HG03457 (cell line): ENCODE measurements around the gene PRRC1.
"Not testable (repeated sequence)": the region's sequence is repeated elsewhere in the genome, so short reads cannot be mapped to it uniquely, and the experiment has no call there.

ENCODE experiments used
- ATAC-seq: cut with Tn5 transposase; IDR thresholded peaks from one replicate; pipeline ENCODE4 v1.9.1; 2021; ENCODE audit warnings: moderate number of reproducible peaks; ENCODE audit not compliant: unreplicated experiment

Gene PRRC1

DNA sequence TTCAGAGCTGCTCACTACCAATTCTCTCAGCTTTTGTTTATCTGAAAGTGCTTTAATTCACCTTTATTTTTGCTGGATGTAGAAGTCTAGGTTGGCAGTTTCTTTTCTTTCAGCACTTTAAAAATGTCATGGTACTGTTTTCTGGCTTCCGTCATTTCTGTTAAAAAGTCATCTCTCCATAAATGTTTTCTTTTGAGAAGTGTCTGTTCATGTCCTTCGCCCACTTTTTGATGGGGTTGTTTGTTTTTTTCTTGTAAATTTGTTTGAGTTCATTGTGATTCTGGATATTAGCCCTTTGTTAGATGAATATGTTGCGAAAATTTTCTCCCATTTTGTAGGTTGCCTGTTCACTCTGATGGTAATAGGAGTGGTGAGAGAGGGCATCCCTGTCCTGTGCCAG, 23.1 kb downstream of the PRRC1 start:
- ATAC-seq = not testable (repeated sequence)

DNA sequence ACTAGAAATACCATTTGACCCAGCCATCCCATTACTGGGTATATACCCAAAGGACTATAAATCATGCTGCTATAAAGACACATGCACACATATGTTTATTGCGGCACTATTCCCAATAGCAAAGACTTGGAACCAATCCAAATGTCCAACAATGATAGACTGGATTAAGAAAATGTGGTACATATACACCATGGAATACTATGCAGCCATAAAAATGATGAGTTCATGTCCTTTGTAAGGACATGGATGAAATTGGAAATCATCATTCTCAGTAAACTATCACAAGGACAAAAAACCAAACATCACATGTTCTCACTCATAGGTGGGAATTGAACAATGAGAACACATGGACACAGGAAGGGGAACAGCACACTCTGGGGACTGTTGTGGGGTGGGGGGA, 27.8 kb downstream of the PRRC1 start:
- ATAC-seq = not testable (repeated sequence)

- ATAC-seq = no peak
Observed at GRCh38 chr5:127549551-127549950, 32.1 kb downstream of the PRRC1 start.

- ATAC-seq = no peak
Observed at GRCh38 chr5:127550652-127551409, 33.4 kb downstream of the PRRC1 start.

GRCh38 chr5:127551410-127552041, 34.1 kb downstream of the PRRC1 start:
- ATAC-seq = no peak

DNA sequence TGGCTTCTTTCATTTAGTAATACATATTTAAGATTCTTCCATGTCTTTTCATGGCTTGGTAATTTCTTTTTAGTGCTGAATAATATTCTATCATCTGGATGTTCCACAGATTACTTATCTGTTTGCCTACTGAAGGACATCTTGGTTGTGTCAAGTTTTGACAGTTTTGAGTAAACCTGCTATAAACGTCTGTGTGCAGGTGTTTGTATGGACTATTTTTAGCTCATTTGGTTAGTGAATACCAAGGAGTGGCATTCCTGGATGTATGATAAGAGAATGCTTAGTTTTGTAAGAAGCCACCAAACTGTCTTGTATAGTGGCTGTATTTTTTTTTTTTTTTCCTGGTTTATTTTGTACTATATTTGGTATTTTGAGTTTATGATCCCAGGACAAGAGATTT, 38.4 kb downstream of the PRRC1 start:
- no peak for ATAC-seq

- ATAC-seq = no peak
Observed at GRCh38 chr5:127556609-127557334, 39.3 kb downstream of the PRRC1 start.

DNA sequence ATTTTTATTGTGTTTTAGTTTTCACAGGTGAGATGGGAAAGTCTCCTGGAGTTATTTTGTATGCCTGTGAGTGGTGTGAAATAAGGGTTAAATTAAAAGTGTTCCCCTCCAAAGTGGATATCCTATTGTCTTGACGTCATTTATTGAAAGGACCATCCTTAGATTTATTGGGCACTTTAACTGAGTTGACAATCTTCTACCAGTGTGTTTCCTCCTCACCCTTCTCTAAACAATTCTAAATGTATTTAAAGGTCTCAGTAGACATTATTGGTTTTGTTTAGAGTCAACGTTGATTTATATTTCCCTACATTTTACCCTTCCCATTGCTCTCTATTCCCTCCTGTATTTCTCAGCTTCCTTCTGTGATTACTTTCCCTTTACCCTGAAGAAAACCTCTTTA, 40.8 kb downstream of the PRRC1 start:
- ATAC-seq = no peak

DNA sequence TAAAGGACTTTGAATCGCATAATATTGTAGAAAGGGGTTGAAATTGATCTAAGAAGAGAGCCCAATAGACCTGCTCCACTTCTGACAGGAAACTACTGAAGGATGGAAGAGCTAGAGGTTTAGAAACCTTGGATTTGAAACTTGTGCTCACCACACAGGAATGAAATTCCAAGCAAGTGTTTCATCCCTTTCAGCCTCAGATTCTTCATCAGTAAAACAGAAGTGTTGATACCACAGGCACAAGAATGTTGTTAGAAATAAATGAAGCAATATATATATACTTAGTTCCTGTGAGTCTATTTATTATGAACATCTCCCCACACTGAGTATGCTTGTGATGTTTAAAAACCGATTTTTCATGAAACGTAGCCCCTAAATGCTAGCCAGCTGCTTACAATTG, 43.8 kb downstream of the PRRC1 start:
- ATAC-seq = no peak

- no peak for ATAC-seq
Observed at GRCh38 chr5:127562252-127562651, 44.8 kb downstream of the PRRC1 start.

- ATAC-seq = no peak
Observed at GRCh38 chr5:127563136-127563535, 45.7 kb downstream of the PRRC1 start.

DNA sequence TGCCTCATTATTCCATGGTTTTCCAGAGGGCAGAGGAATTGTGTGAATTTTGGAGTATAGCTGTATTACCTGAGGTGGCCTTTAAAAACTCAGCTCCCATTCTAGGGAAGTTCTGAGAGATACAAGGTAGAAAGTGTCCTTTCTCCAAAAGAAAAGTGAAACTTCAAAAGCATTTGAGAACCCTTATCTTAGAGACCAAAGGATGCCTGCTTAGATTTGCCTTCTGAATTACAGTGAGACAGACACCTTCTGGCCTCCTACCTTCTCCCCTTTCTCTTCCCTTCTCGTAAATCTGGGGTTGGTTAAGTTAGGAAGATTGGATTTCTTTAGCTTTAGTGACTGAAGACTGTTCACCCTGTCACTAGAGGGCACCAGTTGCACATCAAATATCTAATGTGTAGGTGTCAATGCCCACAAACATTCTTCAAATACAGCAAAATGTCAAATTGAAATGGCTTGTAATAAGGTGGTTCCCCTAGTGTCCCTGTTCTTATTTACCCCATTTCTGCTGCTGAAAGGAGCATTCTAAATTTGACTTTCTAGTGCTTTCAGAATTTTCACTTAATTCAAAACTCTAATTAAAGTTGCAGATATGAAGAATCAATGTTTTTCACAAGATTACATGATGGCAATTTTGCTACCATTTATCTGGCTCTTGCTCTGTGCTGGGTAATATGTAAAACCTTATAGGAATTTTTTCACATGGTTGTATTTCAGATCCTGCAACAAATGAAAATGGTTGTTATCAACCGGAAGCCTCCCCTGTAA, 46.7 kb downstream of the PRRC1 start:
- peak; percentile 28 for ATAC-seq

DNA sequence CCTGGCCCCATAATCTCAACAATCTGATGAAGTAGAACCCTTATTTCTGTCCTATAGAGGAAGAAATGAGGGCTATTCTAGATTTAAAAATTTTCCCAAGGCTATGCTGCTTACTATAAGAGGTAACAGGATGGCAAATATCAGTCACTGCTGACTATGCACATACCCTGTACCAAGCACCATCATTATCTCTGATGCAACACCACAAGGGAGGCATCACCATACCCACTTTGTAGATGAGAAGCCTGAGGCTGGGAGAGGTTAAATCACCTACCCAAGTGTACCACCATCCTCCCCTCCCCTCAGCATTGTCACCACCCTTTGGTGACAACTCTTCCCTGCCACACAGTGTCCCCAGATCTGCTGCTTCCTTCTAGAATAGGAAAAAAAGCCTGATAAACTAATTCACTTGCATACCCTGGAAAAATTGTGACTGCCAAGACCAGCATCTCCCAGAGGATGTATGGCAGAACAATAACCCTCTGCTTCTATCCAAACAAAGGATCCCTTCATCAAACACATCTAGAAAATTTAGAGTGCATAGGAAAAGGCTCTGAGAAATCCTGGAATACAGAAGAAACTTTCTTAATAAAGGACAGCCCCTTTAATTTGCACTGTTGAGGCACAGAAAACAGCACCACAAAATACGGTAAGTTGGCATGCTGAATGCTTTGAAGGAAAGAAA, 48.3 kb downstream of the PRRC1 start:
- ATAC-seq = no peak

- peak; percentile 73 for ATAC-seq
Observed at GRCh38 chr5:127567026-127567768, 49.8 kb downstream of the PRRC1 start.

DNA sequence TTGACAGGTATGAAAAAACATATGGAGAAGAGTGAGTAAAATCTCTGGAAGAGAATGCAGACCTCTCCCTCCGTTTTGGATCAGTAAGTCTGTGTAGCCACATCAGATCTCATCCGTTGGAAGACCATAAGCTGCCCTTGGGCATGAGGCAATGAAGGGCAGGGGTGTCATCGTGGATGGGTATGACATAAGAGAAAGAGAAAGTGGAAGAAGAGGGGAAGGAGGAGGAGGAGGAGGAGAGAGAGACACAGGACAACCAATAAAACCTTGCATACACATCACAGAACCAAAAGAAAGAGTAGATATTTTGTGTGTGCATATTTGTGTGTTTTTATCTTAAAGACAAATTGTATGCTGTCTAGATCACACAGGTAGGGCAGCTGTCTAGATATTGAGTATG, 50.7 kb downstream of the PRRC1 start:
- ATAC-seq = no peak

DNA sequence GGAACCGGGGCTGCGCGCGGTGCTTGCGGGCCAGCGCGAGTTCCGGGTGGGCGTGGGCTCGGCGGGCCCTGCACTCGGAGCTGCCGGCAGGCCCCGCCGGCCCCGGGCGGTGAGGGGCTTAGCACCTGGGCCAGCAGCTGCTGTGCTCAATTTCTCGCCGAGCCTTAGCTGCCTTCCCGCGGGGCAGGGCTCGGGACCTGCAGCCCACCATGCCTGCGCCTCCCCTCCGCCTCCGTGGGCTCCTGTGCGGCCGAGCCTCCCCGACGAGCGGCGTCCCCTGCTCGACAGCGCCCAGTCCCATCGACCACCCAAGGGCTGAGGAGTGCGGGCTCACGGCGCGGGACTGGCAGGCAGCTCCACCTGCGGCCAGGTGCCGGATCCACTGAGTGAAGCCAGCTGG, 52.0 kb downstream of the PRRC1 start:
- ATAC-seq = not testable (repeated sequence)

DNA sequence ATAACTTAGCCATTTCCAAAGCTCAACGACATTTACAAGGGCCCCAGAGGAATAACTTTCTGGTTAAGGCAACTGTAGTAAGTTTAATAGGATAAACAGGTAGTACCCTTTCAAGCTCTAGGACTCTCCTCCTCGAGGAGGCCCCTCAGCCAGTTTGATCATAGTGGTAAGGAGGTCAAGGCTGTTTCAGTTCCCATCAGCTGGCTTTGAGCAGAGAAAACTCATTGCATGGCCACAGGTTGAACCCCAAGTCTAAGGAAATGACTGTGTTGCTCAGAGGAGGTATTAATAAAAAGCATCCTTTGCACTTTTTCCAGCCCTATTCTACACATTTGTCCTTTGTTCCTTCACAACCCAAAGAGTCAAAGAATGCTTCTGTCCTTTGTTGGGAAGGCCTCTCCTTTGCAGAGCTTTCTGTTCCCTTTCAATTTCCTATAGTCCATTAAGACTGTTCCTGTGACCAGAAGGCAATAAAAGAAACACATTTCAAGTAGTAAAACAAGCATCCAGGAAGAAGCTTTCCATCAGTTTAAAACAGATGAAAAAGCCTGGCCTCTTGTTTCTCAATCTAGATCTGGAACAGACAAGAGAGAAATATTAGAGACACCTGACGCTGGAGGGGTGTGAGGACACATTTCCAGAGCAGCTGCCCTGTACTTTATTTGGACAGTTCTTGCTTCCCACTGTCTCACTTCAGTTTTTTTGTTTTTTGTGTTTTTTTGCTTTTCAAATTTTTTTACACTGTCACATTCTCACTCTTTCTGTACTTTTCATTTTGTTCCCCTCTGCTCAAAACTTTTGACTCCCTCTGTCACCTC, 54.1 kb downstream of the PRRC1 start:
- ATAC-seq = peak; percentile 54

DNA sequence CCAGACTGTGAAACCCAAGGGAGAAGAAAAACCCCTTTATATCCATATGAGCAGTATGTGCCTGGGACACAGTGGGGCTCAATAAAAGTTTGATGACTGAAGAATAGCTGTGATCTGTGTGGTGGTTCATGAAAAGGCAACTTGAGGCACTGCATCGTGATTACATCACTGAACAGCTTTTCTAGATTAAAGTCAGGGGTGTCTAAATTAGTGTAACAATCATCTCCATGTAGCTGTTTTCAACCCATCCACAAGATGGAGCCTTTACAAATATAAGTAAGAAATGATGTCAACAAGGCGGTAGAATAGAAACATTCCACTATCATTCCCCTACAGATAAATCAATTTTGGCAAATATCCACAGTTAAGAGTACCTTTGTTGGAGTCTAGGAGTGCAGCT, 55.5 kb downstream of the PRRC1 start:
- ATAC-seq = no peak
